NCI-H1930 (cell line): ENCODE measurements around the gene MYL6.

Experiments
- DNase-seq, 2 experiments: peaks; one replicate each; lab custom pipeline; 2025; lab: John Stamatoyannopoulos, UW

Gene MYL6

DNA sequence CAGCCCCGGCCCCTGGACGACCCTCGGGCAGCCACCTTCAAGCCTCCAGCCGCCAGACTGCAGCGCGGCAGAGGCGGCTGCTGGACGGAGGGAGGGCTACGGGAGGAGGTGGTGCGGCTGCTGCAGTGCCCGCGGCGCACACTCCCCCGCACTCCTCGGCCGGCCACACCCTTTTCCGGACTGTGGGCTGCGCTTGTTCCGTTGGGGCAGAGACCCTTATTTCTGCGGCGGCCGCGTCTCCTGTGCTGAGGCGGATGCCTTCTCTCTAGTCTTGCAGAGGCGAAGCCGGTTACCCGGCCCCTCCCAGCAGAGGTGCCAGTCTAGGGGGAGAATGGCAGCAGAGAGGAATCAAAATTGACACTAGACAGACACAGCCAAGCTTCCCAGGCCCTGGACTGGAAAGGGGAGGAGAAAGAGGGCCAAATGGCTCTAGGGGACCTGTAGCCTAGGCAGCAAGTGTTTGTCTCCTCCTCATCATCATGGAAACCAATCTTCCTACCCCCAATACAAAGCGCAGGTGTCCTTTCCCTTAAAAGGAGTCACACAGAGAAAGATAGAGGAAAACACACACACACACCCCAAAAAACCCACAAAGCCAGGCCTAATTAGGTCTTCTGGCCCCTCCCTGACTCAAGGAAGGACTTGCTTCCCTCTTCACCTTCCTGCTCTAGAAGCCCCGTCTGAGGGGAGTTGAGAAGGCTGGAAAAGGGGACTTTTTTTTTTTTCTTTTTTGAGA is 28.8 kb upstream of the MYL6 start:
- no peak for DNase-seq

DNA sequence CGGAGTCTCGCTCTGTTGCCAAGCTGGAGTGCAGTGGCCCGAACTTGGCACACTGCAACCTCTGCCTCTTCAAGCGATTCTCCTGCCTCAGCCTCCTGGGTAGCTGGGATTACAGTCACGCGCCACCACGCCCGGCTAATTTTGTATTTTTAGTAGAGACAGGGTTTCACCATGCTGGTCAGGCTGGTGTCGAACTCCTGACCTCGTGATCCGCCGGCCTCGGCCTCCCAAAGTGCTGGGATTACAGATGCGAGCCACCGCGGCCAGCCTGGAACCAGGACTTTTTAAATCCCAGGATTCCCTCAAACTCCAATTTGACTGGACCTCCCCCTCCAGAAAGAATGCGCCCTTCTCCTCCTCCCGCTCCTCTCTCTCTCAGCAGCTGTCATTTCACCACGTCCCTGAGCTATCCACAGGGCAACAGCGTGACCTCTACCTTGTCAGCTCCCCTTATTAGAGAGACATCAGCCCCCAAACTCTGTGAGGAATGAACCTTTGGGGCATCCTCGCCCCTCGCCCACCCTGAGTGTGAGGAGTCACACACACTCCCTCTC is 28.1 kb upstream of the MYL6 start:
- DNase-seq: no peak

GRCh38 chr12:56130876-56131275 is 27.3 kb upstream of the MYL6 start:
- DNase-seq: no peak

DNA sequence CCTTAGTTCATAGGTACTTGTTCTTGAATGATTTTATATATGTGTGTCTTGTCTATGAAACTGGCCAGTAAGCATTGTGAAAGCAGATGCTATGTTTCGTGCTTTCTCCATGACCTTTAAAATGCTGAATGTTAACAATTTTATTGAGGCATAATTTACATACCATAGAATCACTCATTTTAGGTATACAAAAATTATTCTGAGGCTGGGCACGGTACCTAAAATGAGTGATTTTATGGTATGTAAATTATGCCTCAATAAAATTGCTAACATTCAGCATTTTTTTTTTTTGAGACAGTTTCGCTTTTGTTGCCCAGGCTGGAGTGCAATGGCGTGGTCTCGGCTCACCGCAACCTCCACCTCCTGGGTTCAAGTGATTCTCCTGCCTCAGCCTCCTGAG is 23.3 kb upstream of the MYL6 start:
- DNase-seq: no peak

DNA sequence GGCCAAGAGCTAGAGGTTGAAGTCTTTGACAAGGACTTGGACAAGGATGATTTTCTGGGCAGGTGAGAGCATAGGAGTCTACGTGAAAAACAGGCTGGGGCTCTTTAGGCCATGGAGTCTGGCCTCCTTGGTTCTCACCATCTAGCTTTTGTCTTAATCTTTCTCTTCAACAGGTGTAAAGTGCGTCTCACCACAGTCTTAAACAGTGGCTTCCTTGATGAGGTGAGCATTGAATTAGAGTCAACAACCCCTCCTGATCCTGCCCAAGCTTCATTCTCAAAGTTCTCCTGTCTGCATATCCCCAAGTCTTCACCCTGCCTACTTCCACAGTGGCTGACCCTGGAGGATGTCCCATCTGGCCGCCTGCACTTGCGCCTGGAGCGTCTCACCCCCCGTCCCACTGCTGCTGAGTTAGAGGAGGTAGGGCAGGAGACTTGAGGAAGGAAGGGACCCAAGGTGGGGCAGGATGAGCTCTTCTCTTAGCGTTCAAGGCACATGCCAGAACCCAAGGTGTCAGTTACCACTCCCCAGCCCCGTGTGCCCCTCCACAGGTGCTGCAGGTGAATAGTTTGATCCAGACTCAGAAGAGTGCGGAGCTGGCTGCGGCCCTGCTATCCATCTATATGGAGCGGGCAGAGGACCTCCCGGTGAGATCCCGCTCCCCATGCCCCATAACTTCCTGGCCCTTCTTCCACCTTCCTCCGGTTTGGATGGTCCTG is 20.1 kb upstream of the MYL6 start:
- DNase-seq: no peak

- DNase-seq: no peak
These were observed 16.0 kb upstream of the MYL6 start for GRCh38 chr12:56141946-56142784.

DNA sequence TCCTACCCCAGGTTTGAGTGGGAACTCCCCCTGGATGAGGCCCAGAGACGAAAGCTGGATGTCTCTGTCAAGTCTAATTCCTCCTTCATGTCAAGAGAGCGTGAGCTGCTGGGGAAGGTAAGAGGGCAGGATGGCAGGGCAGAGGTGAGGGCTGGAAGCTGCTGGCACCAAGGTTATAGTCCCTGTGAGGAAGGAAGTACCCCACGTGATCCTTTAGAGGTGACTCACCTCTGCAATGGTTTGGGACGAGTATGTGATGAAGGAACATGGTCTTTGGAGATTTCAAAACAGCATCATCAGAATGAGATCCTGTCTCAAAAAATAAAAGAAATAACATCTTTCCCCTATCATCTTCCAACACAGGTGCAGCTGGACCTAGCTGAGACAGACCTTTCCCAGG is 14.9 kb upstream of the MYL6 start:
- no peak for DNase-seq

DNA sequence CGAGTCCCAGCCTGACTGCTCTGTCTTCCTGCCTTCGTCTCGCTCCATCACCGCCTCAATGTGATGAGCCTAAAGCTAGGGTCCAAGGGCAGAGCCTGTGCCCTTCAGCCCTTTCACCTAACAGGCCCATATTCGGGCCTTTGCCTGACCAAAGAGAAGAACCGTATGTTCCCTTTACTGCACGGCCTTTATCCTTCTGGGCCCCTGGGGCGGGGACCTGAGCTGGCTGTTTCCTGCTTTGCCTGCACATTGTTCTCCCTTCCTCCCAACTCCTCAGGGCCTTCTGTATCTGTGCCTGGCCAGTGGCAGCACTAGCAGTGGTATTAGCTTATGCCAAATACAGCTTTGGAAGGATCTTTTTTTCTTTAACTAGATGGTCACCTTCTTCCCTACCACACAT is 14.3 kb upstream of the MYL6 start:
- no peak for DNase-seq

- no peak for DNase-seq
These were observed 12.9 kb upstream of the MYL6 start for GRCh38 chr12:56145217-56145616.

DNA sequence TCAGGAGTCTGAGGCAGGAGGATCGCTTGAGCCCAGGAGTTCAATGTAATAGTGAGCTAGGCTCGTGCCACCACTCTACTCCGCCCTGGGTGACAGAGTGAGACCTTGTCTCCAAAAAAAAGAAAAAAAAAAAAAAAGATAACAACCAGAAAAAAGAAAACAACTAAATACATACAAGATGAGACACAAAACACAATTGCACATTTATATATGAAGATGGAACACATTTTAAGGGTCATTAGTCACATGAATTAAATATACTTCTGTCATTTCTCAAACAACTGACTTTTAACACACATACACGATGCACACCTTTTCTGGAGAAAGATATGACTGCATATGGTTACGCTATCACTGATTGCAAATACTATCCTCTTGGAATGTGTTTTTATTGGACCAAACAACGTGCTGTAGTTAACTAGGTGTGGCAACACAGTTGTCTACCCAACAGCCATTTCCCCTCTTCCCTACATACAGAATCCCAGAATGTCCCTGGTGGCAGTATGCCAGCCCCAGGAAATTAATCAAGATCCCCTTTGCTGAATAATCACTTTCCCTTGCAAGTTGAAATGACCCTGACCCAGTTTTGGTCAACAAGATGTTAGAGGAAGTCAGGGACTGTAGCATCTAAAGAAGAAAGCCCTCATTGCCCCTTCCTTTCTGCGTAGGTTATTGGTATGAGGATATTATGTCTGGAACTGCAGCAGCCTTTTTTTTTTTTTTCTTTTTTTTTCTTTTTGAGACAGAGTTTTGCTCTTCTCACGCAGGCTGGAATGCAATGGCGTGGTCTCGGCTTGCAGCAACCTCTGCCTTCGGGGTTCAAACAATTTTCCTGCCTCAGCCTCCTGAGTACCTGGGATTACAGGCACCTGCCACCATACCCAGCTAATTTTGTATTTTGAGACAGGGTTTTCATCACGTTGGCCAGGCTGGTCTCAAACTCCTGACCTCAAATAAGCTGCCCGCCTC is 11.4 kb upstream of the MYL6 start:
- no peak for DNase-seq

GRCh38 chr12:56150563-56150962 is 7.6 kb upstream of the MYL6 start:
- no peak for DNase-seq

DNA sequence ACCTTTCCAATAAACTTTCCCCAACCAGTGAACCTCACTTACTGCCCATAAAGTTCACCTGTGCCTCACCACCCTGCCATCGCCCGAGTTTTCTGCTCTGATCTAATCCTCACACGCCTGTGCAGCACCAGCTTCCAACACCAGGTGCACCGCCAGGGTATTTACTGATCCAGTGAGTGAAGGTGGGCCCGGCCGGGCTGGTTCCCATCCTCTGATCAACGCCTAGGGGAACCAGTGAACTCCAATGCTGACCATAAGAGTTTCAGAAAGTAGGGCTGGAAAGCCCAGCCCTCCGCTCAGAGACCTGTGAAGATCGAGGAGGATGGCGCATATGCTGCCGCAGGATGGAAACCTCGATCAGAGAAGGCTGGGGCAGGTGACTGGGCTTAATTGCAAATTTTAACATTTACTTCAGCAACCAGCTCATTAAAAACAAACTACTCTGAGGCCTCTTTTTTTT is 6.5 kb upstream of the MYL6 start:
- peak; percentile 47 to 62 for DNase-seq

DNA sequence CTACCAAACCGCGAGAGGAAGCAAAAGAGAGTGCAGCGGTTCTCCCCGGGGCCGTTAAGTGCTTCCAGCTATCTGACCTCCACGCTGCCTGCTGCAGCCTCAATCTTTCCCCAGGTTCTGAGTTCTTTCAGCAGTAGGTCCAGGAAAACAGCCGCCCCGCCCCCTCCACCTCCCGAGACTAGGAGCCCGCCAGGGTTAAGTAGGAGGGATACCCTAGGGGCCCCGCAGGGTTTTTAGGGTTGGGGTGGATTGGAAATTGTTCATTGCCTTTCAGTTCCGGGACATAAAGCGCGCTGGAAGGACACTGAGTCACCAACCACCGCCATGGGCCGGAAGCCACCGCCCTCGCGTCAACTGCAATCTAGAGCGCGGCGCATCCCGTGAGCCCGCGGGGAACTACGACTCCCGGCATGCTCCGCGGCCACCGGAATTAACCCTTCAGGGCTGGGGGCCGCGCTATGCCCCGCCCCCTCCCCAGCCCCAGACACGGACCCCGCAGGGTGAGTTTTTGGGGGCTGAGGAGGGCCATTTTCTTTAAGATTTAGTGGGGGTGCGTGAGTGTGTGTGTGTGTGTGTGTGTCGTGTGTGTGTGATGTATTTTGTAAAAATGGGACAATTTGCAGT is 5.9 kb upstream of the MYL6 start, which contains the start of gene MYL6B:
MYL6B (plus strand) TSS at position 456 of the 624 bp plus-strand sequence. CDS start 1,332 bp downstream, outside the sequence.
- DNase-seq: peak; percentile 83 to 84

GRCh38 chr12:56152756-56153677 is 5.1 kb upstream of the MYL6 start:
- DNase-seq: no peak

DNA sequence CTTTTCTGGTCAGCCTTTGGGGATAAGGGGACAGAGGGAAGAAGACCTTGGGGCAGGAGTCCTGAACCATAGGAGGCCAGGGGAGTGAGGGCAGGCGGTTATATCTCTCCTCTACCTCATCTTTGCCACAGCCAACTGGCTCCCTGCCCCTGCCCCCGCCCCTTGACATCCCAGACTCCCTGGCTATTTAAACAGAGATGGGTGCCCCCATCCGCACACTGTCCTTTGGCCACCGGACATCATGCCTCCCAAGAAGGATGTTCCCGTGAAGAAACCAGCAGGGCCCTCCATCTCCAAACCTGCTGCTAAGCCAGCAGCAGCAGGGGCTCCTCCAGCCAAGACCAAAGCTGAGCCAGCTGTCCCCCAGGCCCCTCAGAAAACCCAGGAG is 4.5 kb upstream of the MYL6 start:
- no peak for DNase-seq

- no peak for DNase-seq
These were observed 3.9 kb upstream of the MYL6 start for GRCh38 chr12:56154246-56154771.

- no peak for DNase-seq
These were observed 3.3 kb upstream of the MYL6 start for GRCh38 chr12:56154818-56155217.

GRCh38 chr12:56155256-56155845 is 2.8 kb upstream of the MYL6 start:
- DNase-seq: no peak
